HG03175 (cell line): ENCODE results near the gene EDEM3.
"Not testable (repeated sequence)": the region's sequence is repeated elsewhere in the genome, so short reads cannot be mapped to it uniquely, and the experiment has no call there.

Experiments
- ATAC-seq: cut with Tn5 transposase; IDR thresholded peaks from one replicate; pipeline ENCODE4 v1.9.1; 2021; ENCODE audit warnings: mild to moderate bottlenecking, moderate library complexity; ENCODE audit not compliant: unreplicated experiment

EDEM3 gene, protein sequence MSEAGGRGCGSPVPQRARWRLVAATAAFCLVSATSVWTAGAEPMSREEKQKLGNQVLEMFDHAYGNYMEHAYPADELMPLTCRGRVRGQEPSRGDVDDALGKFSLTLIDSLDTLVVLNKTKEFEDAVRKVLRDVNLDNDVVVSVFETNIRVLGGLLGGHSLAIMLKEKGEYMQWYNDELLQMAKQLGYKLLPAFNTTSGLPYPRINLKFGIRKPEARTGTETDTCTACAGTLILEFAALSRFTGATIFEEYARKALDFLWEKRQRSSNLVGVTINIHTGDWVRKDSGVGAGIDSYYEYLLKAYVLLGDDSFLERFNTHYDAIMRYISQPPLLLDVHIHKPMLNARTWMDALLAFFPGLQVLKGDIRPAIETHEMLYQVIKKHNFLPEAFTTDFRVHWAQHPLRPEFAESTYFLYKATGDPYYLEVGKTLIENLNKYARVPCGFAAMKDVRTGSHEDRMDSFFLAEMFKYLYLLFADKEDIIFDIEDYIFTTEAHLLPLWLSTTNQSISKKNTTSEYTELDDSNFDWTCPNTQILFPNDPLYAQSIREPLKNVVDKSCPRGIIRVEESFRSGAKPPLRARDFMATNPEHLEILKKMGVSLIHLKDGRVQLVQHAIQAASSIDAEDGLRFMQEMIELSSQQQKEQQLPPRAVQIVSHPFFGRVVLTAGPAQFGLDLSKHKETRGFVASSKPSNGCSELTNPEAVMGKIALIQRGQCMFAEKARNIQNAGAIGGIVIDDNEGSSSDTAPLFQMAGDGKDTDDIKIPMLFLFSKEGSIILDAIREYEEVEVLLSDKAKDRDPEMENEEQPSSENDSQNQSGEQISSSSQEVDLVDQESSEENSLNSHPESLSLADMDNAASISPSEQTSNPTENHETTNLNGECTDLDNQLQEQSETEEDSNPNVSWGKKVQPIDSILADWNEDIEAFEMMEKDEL

DNA sequence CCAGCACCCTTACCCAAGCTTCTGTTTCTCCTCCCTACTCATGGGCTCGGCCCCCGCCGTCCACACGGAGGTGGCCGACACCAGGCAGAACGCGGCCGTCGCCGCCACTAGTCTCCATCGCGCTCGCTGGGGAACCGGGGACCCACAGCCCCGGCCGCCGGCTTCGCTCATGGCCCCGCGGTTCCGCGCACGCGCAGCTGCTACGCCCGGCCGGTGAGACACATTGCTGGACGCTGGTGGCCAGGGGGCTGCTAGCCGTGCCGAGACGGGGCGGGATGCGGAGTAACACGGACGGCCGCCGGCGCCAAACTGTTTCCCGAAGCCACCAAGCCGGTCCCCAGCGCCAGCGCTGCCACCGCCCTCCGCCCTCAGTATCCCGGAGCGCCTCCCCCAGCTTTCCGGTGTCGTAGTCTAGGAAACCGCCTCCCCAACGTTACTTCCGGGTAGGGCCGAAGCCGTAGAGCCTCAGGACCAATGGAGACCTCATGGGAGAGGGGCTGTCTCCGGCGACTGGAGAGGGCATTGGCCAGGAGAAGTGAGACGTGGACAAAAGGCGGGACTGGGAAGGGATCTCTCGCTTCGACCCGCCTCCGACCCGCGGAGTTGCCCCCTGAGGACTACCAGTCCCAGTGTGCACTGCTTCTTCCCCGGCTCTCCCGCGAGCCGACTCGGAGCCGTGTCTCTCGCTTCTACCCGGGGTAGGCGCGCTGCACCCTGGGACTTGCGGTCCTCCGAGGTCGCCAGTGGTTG is at the start of gene EDEM3:
Gene EDEM3, minus strand, starts transcription at position 383 of the 750 bp plus-strand sequence. Its CDS starts 212 bp downstream, at position 171.
- ATAC-seq = peak; percentile 92

DNA sequence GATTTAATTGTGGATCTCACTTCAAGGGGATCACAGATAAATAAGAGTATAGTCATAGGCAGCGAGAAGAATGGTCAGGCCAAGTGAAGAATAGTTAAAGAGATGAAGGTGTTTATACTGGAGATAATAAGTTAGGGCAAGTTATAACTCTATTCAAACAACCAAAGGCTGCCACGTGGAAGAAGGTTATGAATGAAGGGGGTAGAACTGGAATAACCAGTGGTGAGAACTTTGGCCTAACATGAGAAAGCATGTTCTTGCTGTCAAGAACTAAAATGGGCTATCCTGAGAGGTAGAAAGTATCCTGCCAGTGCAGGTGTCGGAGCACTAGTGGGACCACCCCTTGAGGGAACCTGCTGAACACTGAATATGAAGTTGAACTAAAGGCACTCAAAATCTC is 49.6 kb upstream of the EDEM3 start:
- no peak for ATAC-seq

DNA sequence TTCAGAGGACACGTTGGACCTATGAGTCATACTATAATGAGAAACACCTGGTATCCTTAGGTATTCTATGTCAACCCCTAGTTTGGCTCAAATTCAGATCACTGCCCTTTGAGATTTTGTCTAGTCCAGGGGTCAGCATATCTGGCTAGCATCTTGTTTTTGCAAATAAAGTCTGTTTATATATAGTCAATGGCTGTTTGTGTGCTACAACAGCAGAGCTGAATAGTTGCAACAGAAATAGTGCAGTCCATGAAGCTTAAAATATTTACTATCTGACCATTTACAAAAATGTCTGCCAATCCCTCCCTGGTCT is 48.5 kb upstream of the EDEM3 start:
- ATAC-seq = no peak

DNA sequence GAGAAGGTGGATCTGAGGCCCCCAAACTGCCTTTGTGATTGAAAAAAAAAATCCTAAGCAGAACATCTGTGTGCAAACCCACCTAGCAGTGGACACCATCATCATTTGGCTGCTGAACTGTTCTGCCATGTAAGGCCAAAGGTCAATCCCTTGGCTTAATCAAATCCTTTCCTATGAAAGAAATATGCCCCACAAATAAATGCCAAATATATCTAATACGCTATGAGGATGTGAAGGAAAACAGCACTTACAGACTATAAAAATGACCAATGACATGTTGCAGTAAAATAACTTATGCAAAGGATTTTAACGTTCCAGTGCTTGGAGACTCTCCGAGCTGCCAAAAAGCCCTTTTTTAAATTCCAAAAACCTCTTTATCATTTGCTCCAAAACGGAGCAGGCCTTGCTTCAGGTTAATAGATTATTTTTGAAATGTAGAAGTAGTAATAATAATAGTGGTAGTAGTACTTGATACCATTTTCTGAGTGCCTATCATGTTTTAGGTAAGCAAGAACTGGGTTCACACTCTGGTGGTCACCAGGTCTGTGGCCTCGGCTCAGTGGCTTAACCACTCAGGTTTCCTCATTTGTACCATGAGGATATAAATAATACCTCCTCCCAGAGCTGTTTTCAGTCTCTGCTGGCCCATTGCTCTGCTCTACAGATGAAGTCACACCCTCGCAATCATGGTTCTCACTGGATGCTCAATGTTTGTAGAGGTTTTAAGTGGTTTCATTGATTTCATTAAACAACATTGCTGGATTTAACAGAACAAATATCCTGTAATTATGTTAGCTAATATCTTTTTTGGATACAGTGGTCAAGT is 47.9 kb upstream of the EDEM3 start:
- no peak for ATAC-seq

DNA sequence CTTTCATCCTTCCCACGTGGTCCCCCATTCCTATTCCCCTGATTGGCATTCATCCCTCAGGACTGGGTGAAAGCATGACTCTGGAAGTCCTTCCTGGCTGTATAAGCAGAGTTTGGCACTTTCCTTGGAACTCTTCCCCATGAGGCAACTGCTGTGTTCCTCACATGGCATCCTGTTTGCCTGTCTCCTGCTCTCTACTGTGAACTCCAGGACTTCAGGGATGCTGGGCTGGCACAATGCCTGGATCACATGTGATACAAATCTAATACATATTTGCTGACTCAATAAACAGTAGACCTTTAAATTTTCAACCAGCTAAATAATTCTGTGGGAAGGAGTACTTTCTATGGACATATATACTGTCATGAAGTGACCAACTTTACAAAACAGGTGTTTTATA is 46.8 kb upstream of the EDEM3 start:
- ATAC-seq = no peak

DNA sequence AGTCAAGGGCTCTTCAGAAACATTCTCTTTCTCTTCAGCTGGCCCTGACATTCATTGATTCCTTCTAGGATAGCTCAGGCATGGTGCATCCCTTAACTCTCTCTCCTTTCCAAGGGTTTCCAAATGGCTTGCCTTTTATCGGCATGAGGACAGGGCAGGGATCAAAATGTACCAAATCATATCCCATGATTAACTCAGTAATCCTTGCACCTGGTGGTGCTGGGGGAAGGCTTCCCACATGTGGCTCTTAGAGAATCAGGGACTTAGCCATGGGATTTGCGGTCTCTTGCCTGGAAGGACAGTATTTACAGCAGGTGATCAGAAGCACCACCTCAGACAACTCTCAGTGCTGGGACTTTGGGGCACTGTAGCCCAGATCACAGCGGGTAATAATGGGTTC is 46.2 kb upstream of the EDEM3 start:
- no peak for ATAC-seq

DNA sequence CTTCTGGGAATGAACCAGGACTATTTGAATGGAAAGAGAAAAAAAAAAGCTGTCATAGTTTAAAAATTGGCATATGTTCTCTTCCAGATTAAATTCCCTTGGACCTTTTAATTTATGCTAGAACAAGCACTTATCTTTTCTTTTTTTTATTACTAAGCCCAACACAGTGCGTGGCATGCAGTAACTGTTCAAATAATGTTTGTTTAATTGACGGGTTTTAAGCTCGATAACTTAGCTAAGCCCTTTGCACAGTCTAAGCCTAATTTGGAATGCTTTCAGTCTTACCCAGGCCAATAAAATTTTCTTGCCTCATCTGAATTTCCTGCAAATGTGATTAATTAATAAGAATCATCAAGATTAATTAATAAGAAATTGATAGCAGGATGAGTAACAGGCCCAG is 39.3 kb upstream of the EDEM3 start:
- no peak for ATAC-seq

DNA sequence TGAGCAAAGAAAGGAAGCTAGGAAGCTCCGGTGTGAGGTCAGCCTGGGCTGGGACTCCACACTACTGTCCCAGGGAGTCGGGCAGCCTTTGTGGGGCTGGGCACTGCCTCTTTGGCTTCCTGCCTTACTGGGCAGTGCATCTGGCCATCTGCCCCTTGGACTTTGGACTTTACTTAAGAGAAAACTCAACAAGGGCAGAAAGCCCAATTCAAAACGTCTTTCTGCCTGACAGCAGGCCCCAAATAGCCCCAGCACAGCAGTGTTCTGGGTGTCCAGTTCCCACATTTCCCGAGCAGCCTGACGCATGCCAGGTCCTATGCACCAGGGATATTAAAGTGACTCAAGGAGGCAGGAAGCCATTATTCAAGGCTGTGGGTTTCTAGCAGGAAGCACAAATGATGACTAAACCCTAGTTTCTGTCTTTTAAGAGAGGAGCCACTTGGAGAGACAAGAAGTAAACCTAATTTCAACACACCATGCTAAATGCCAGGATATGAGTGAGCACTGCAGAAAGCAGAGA is 37.9 kb upstream of the EDEM3 start:
- no peak for ATAC-seq

DNA sequence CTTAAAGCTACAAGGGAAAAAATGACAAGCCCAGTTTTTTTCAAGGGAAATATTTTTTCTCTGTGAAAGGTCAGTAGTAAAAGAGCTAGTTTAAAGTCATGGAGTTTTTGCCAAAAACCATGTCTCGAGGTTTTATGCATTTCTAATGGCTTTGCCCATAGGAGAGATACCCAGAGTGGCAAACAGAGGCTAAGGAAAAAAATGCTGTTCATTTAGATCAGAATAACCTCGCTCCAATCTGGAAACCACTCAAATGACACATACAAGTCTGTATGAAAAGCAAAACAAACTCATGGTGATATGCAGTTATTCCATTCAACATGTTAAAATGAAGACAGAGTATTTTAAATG is 36.9 kb upstream of the EDEM3 start:
- no peak for ATAC-seq

DNA sequence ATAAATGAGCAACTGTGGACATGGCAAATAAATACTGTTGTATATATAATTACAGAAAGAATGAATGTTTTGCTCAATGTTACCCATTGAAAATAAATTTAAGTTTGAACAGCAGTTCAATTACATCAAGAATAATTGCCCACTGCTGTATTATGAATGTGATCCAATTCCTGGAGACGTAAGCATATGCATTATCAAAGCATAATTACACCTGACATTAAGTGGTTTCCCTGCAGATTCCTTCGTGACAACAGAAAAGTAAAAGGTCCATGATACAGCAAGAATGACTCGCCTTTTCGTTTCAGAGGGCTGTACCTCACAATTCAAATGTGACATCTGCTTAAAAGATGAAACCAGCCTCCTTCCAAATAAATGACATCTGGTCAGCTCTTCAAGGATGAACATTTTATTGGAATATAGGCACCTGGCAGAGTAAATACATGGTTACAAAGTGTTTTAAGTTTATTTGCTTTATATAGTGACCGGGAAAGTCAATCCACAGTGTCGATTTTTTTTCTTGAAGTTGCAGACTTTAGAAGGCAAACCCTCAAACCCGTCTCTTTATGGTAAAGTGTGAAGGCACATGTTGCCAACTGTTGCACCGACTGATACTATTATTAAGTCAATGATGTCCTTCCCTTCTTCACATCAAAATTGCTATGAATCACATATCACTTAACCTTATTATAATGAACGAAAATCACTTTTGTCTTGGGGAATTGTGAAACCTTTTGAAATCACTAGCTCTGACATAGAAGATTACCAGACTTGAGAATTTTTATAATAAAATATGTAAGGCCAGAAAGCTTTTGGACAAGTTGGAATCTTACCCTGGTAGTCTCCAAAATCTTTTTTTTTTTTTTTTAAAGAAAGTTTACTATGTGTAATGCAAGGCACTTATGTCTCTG is 36.2 kb upstream of the EDEM3 start:
- ATAC-seq = no peak

DNA sequence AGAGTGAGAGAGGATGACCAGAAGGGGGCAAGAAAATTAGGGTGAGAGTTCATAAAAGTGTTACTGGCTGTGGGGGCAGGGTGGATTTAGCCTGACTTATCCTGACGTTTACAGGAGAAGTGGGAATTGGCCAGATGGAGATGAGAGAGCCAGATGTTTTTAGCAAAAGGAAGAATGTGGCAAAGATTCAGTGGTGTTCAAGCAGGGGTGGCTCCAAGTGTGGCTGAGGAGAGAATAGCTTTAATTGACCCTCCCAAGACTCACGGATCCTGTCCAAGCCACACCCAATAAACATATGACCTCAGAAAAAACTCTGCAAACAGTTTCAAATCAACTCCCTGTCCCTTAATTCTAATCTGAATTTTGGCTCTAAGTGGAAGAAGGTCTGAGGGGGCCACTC is 35.2 kb upstream of the EDEM3 start:
- ATAC-seq = no peak

DNA sequence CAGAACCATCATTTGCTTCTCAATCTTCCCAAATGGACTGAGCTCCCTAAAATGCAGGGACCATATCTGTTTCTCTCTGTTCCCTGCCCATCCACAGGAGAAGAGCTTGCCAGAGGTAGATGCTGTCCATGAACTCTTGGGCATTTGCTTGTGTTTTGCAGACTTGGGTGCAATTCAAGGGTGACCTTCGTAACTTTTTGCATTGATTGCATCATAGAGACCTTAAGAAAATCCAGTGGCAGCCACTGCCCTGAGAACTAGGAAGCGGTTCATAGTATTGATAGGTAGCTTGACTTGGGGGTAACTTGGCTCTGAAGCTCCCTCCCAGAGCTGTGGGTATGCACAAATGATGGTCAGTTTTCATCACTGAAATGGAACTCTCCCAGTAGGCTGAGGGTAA is 34.3 kb upstream of the EDEM3 start:
- ATAC-seq = no peak

DNA sequence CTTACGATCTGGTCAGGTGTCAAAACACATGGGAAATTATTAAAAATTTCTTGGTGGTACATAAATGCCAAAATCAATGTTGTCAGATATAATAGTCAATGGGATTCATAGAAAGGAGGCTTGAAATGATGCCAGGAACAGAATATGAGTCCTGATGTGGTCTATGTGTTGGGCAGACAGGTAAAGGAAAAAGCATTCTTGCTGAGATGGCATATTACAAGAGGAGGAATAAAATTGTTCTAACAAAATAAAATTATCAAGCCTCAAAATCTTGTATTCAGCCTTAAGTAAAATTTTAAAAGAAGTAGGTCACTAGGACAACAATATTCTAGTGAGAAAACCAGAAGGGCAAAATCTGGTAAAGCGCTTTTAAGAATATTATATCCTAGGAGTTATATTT is 30.9 kb upstream of the EDEM3 start:
- no peak for ATAC-seq

DNA sequence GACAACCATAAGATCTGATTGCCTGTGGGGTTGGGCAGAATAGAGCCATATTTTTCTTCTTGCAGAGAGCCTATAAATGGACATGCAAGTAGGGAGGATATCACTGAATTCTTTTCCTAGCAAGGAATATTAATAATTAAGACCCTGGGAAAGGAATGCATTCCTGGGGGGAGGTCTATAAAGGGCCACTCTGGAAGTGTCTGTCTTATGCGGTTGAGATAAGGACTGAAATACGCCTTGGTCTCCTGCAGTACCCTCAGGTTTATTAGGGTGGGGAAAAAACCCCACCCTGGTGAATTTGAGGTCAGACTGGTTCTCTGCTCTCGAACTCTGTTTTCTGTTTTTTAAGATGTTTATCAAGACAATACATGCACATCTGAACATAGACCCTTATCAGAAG is 29.1 kb upstream of the EDEM3 start:
- not testable (repeated sequence) for ATAC-seq

DNA sequence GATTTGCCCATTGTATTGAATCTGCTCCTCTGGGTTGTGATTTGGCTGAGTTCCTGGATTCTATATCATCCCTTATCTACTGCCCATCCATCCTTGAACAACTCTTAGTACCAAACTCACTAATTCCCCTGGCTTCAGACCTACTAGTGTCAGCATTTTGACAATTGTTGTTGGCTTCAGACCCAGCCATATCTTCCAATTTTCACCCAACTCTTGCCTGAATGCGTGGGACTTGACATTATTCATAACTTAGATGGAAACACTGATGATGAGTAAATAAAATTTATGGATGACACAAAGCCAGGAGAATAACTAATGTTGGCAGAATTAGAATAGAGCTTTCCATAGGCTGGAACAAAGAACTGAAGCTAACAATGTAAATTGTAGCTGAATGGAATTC is 27.3 kb upstream of the EDEM3 start:
- no peak for ATAC-seq

DNA sequence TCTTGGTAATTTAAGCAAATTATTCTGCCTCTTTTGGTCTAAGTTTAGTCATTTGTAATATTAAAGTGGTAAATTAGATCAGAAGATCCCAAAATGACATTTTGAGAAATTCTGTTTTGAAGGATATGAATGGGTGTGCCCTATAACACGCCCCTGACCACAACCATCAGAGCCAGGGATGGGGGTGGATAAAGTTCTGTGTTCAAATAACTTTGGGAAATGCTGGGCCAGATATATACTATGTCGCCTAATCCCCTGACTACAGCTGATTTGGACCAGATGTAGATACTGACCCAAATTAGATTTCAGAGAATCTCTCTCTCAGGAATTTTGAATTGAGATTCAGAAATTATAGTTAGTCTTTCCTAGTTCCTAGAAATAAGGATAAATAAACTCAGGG is 21.2 kb upstream of the EDEM3 start:
- ATAC-seq = no peak

DNA sequence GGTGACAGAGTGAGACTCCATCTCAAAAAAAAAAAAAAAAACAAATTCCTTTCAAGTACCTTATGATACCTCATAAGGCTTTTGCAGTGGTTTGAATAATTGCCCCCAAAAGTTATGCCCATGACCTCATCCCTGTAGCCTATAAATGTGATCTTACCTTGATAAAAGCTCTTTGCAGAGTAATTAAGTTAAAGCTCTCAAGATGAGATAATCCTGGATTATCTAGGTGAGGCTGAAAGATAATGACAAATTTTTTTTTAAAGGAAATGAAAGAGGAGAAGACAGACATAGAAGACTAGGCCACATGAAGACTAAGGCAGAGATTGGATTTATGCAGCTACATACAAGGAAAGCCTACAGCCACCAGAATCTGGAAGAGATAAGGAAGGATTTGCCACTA is 20.7 kb upstream of the EDEM3 start:
- ATAC-seq = no peak

DNA sequence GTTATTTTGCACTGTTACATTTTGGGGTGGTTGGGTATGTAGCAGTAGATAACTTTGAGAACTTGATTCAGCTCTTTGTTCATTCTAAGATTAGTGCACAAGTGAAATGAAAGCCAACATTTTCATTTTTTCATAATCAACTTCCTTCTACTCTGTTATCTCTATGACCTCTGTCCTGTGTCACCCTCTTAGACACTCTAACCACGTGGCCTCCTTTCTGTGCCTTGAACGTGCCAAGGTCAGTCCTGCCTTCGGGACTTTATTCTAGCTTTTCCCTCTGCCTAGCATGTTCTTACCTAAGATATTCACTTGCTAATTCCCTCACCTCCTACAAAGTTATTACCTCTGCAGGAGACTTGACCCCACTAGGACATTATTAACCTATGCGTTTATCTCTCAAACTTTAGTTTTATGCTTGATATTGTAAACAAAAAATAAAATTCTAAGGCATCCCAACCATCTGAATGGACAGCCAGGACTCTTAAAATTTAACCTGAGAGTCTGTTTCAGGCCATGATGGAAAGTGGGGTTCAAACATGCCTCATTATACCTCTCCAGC is 19.2 kb upstream of the EDEM3 start:
- no peak for ATAC-seq

DNA sequence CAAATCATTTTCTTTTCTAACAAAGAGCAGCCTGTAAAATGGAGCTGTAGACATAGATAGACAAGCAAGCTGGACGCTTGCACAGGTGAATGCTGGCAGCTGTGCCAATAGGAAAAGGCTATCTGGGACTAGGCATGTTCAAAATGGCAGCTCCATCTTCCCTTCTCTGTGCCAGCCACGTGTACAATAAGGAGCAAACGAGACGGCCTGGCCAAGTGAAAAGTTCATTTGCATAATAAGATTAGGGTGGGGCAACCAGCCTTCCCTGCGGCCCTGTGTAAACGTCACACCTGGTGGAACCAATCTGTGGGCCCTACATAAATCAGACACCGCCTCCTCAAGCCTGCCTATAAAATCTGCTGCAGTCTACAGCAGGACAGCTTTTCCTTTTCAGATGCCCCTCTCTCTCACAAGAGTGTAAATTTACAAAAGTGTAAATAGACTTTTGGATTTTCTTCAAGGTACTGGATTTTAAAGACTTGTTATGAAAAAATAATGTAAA is 16.6 kb upstream of the EDEM3 start:
- ATAC-seq = no peak
